SK-N-SH treated with all-trans-retinoic acid at 6 μM for 48 hours (cell line): Measurements from ENCODE around the gene CDCA8.

Experiments
- ATAC-seq: fragments of 200-7000 bp; cut with Tn5 transposase; 3 replicates; pipeline ENCODE4 v1.9.1; 2020; ENCODE audit warnings: mild to moderate bottlenecking, moderate library complexity
- ARNTL ChIP-seq: fragments of 450-650 bp; formaldehyde crosslinking; IDR thresholded peaks from 2 replicates; pipeline ENCODE4 v1.5.0; 2020; ENCODE audit warnings: low read depth, mild to moderate bottlenecking, moderate library complexity, borderline replicate concordance
- BACH2 ChIP-seq: fragments of 250-450 bp; sonication (Bioruptor Pico); IDR thresholded peaks from 2 replicates; pipeline ENCODE4 v1.9.0; 2021; ENCODE audit warnings: mild to moderate bottlenecking, borderline replicate concordance
- CREB5 ChIP-seq: fragments of 250-450 bp; sonication (Bioruptor Pico); IDR thresholded peaks from 2 replicates; pipeline ENCODE4 v1.5.1; 2020; ENCODE audit warnings: low read depth, mild to moderate bottlenecking, moderate library complexity
- CSDC2 ChIP-seq: fragments of 250-450 bp; sonication (Bioruptor Pico); IDR thresholded peaks from 2 replicates; pipeline ENCODE4 v1.5.0; 2020; ENCODE audit warnings: mild to moderate bottlenecking, moderate library complexity
- CSRNP3 ChIP-seq: fragments of 250-450 bp; sonication (Bioruptor Pico); IDR thresholded peaks from 2 replicates; pipeline ENCODE4 v1.5.1; 2021; ENCODE audit warnings: mild to moderate bottlenecking, moderate library complexity
- ESRRG ChIP-seq: fragments of 250-450 bp; sonication (Bioruptor Pico); IDR thresholded peaks from 2 replicates; pipeline ENCODE4 v1.6.1; 2021; ENCODE audit warnings: mild to moderate bottlenecking
- ISL1 ChIP-seq: fragments of 250-450 bp; sonication (Bioruptor Pico); IDR thresholded peaks from 2 replicates; pipeline ENCODE4 v2.1.2; 2022; ENCODE audit warnings: mild to moderate bottlenecking, moderate library complexity
- OSR1 ChIP-seq: fragments of 250-450 bp; sonication (Bioruptor Pico); IDR thresholded peaks from 2 replicates; pipeline ENCODE4 v1.8.0; 2022; ENCODE audit warnings: moderate library complexity, mild to moderate bottlenecking, inconsistent platforms
- PATZ1 ChIP-seq: fragments of 250-450 bp; sonication (Bioruptor Pico); IDR thresholded peaks from 2 replicates; pipeline ENCODE4 v1.8.0; 2020; ENCODE audit warnings: mild to moderate bottlenecking, moderate library complexity, borderline replicate concordance
- POU6F1 ChIP-seq: fragments of 250-450 bp; sonication (Bioruptor Pico); IDR thresholded peaks from 2 replicates; pipeline ENCODE4 v1.8.0; 2021; ENCODE audit warnings: low read depth, mild to moderate bottlenecking, moderate library complexity, borderline replicate concordance
- PPARA ChIP-seq: fragments of 250-450 bp; sonication (Bioruptor Pico); IDR thresholded peaks from 2 replicates; pipeline ENCODE4 v1.5.0; 2020; ENCODE audit warnings: mild to moderate bottlenecking, borderline replicate concordance
- SNAI2 ChIP-seq: fragments of 250-450 bp; sonication (Bioruptor Pico); IDR thresholded peaks from 2 replicates; pipeline ENCODE4 v1.5.0; 2020; ENCODE audit warnings: mild to moderate bottlenecking, moderate library complexity
- TCF4 ChIP-seq: fragments of 250-450 bp; sonication (Bioruptor Pico); IDR thresholded peaks from 2 replicates; pipeline ENCODE4 v1.8.0; 2021; ENCODE audit warnings: mild to moderate bottlenecking, moderate library complexity, borderline replicate concordance
- TOX ChIP-seq: fragments of 250-450 bp; sonication (Bioruptor Pico); IDR thresholded peaks from 2 replicates; pipeline ENCODE4 v1.8.0; 2021; ENCODE audit warnings: mild to moderate bottlenecking, moderate library complexity, borderline replicate concordance
- TSHZ2 ChIP-seq: fragments of 250-450 bp; sonication (Bioruptor Pico); IDR thresholded peaks from 2 replicates; pipeline ENCODE4 v1.5.0; 2020; ENCODE audit warnings: mild to moderate bottlenecking, moderate library complexity
- ZC3H10 ChIP-seq: fragments of 250-450 bp; sonication (Bioruptor Pico); IDR thresholded peaks from 2 replicates; pipeline ENCODE4 v1.5.1; 2021; ENCODE audit warnings: mild to moderate bottlenecking, moderate library complexity
- ZFP3 ChIP-seq: fragments of 250-450 bp; sonication (Bioruptor Pico); IDR thresholded peaks from 2 replicates; pipeline ENCODE4 v1.5.0; 2020; ENCODE audit warnings: mild to moderate bottlenecking, moderate library complexity
- ZNF70 ChIP-seq: fragments of 450-650 bp; formaldehyde crosslinking; IDR thresholded peaks from 2 replicates; pipeline ENCODE4 v1.5.0; 2020; ENCODE audit warnings: mild to moderate bottlenecking, moderate library complexity
- ZNF8 ChIP-seq: fragments of 450-650 bp; formaldehyde crosslinking; IDR thresholded peaks from 2 replicates; pipeline ENCODE4 v1.5.0; 2020; ENCODE audit warnings: mild to moderate bottlenecking, moderate library complexity

The CDCA8 gene

GRCh38 chr1:37718901-37719571 is 26.7 kb downstream of the CDCA8 start:
- no peak for ATAC-seq
- TF ChIP-seq TSHZ2 (CRISPR knock-in tag) (no peak), TCF4 (CRISPR knock-in tag) (no peak), CSRNP3 (CRISPR knock-in tag) (no peak), ISL1 (no peak), ESRRG (CRISPR knock-in tag) (no peak), TOX (no peak), ARNTL (no peak), POU6F1 (CRISPR knock-in tag) (no peak), SNAI2 (CRISPR knock-in tag) (no peak), CSDC2 (no peak), CREB5 (CRISPR knock-in tag) (no peak), ZFP3 (CRISPR knock-in tag) (no peak), PPARA (CRISPR knock-in tag) (no peak), ZNF70 (CRISPR knock-in tag) (no peak), ZNF8 (CRISPR knock-in tag) (no peak)

GRCh38 chr1:37719572-37720195 is 27.4 kb downstream of the CDCA8 start:
- no peak for TF ChIP-seq PPARA (CRISPR knock-in tag)
- TF ChIP-seq CSRNP3 (CRISPR knock-in tag), result no peak
- TF ChIP-seq OSR1 (CRISPR knock-in tag), result no peak
- no peak for TF ChIP-seq TOX
- no peak for TF ChIP-seq ZC3H10 (CRISPR knock-in tag)
- no peak for TF ChIP-seq CSDC2
- TF ChIP-seq SNAI2 (CRISPR knock-in tag), result no peak
- TF ChIP-seq PATZ1, result no peak
- TF ChIP-seq BACH2 (CRISPR knock-in tag), result no peak
- TF ChIP-seq ZFP3 (CRISPR knock-in tag), result no peak
- TF ChIP-seq ZNF8 (CRISPR knock-in tag), result no peak
- no peak for TF ChIP-seq TSHZ2 (CRISPR knock-in tag)
- TF ChIP-seq ARNTL, result no peak
- TF ChIP-seq ESRRG (CRISPR knock-in tag), result no peak
- TF ChIP-seq, all 23 proteins: peak for 0
- no peak for ATAC-seq
